Progenitor cell of endocrine pancreas (in vitro differentiated cells): ENCODE data around the gene TXNRD2. TPM values are rescaled to one million over a fixed set of nuclear protein-coding genes. Genes with fewer than 3 reads are reported as not detected.

Experiments
- DNase-seq: peaks from one replicate; pipeline ENCODE4 v3.0.0; 2021; ENCODE audit warnings: low spot score; ENCODE audit not compliant: unreplicated experiment
- H3K27ac Mint-ChIP-seq: 2 replicates; pipeline ENCODE4 v1.8.0; 2021; ENCODE audit warnings: mild to moderate bottlenecking, moderate library complexity, mixed read lengths
- H3K27me3 Mint-ChIP-seq: 2 replicates; pipeline ENCODE4 v1.8.0; 2021; ENCODE audit warnings: mixed read lengths
- H3K36me3 Mint-ChIP-seq: 2 replicates; pipeline ENCODE4 v1.8.0; 2022; ENCODE audit warnings: mixed read lengths; ENCODE audit not compliant: insufficient read depth
- H3K4me1 Mint-ChIP-seq: 2 replicates; pipeline ENCODE4 v1.8.0; 2021; ENCODE audit warnings: low read depth, mixed read lengths
- H3K4me3 Mint-ChIP-seq: 2 replicates; pipeline ENCODE4 v1.8.0; 2021; ENCODE audit warnings: low read depth, mild to moderate bottlenecking, moderate library complexity, mixed read lengths
- H3K9me3 Mint-ChIP-seq: 2 replicates; pipeline ENCODE4 v1.8.0; 2021; ENCODE audit warnings: low read depth, mixed read lengths
- total RNA-seq: library from RNA; stranded (reverse); gene quantifications from 2 replicates; pipeline ENCODE4 v1.2.1, GENCODE V29; 2021
- TF ChIP-seq, protein P1 (sequence below): fragments of 200-600 bp; sonication (generic); IDR thresholded peaks from one replicate; pipeline ENCODE4 v1.5.0; 2021; ENCODE audit warnings: antibody characterized with exemption, mild to moderate bottlenecking; ENCODE audit not compliant: unreplicated experiment

The TXNRD2 gene
- total RNA-seq, 1 donor from 2014 or later = 14.0 TPM

DNA sequence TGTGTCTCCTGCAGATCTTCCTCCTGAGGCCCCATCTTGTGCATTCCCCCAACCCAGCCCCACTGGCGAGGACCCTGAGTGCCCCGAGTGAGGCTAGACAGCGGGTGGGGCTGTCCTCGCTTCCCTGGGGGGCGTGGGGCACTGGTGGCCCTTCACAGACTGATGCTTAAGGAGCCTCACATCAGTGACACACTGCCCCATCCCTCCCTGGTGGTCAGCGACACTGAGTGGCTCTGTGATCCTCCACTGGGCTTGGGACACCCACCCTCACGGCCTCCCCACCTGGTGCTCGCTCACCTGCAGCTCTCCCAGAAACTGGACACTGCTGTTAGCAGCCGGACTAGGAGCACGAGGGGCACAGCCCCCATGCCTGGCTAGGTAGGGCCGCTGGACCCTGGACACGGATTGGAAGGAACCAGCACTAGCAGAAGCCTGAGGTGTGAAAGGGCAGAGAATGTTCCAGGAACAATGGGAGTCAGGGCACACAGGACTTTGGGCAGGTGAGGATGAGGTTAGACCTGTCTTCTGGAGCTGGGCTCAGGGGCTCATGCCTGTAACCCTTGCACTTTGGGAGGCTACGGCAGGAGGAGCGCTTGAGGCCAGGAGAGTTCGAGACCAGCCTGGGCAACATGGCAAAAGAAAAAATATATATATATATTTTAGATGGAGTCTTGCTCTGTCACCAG, 23.2 kb upstream of the TXNRD2 start:
- H3K9me3 Mint-ChIP-seq = no peaks in the 10 kb centered on the region

DNA sequence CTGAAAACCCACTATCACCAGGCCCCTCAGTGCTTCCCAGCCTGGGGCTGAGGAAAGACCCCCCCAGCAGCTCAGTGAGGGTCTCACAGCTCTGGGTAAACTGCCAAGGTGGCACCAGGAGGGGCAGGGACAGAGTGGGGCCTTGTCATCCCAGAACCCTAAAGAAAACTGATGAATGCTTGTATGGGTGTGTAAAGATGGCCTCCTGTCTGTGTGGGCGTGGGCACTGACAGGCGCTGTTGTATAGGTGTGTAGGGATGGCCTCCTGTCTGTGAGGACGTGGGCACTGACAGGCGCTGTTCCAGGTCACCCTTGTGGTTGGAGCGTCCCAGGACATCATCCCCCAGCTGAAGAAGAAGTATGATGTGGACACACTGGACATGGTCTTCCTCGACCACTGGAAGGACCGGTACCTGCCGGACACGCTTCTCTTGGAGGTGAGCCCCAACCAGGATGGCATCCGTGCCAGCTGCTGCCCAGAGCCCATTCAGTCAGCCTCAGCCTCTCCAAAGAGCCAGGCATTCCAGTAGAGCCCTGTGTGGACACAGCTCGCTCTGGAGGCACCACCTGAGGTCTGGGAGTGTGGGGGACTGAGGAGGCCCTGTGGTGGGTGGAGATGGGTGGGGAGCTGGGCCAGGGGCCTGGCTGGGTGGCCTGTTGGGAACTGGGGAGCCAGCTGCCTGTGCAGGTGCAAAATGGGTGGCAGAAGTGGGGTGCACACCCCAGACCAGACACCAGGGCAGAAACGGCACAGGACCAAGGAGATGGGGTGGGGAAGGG, 22.4 kb upstream of the TXNRD2 start:
- Mint-ChIP-seq H3K27ac (no peak overlapping the region), H3K9me3 (no peaks in the 10 kb centered on the region)

More for the DNA sequence above, 23.2 kb upstream of the TXNRD2 start:
- H3K27me3 Mint-ChIP-seq = no peaks in the 10 kb centered on the region
- no peak overlapping the region for H3K27ac Mint-ChIP-seq
- TF ChIP-seq, protein P1, sequence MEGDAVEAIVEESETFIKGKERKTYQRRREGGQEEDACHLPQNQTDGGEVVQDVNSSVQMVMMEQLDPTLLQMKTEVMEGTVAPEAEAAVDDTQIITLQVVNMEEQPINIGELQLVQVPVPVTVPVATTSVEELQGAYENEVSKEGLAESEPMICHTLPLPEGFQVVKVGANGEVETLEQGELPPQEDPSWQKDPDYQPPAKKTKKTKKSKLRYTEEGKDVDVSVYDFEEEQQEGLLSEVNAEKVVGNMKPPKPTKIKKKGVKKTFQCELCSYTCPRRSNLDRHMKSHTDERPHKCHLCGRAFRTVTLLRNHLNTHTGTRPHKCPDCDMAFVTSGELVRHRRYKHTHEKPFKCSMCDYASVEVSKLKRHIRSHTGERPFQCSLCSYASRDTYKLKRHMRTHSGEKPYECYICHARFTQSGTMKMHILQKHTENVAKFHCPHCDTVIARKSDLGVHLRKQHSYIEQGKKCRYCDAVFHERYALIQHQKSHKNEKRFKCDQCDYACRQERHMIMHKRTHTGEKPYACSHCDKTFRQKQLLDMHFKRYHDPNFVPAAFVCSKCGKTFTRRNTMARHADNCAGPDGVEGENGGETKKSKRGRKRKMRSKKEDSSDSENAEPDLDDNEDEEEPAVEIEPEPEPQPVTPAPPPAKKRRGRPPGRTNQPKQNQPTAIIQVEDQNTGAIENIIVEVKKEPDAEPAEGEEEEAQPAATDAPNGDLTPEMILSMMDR = no peak
- H3K4me3 Mint-ChIP-seq = no peak overlapping the region
- DNase-seq = no peak
- peaks cover 30% of the 10 kb centered on the region for H3K4me1 Mint-ChIP-seq
- H3K36me3 Mint-ChIP-seq = peaks cover 6% of the 10 kb centered on the region

DNA sequence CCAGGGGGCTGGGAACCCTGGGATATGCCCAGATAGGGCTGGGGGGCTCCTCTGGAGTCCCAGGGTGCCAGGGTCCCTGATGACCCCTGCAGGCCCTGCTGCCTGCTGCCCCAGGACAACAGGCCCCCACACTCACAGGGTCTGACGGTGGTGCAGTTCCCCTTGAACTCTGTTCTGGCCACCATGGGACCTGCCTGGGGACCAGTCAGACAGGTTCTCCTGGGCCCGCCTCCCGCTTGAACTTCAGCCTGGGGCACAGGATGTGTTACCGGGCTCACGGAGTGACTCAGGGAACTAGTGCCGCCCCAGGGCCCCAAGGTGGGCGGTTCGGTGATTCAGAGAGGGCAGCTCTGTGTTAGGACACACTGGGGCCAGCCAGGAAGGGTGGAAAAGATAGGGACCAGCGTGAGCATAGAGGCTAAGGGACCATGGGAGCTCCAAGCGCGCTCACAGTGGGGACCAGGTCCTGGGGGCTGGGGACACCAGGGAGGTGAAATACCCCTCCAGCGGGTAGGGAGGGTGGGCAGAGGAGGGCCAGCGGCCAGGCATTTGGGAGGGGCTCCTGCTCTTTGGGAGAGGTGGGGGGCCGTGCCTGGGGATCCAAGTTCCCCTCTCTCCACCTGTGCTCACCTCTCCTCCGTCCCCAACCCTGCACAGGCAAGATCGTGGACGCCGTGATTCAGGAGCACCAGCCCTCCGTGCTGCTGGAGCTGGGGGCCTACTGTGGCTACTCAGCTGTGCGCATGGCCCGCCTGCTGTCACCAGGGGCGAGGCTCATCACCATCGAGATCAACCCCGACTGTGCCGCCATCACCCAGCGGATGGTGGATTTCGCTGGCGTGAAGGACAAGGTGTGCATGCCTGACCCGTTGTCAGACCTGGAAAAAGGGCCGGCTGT, 21.5 kb upstream of the TXNRD2 start:
- peak; percentile 61 for DNase-seq
- Mint-ChIP-seq H3K27ac (peak overlapping the region; percentile 97), H3K36me3 (peaks cover 6% of the 10 kb centered on the region), H3K4me1 (peaks cover 38% of the 10 kb centered on the region), H3K27me3 (no peaks in the 10 kb centered on the region), H3K4me3 (peak overlapping the region; percentile 66), H3K9me3 (no peaks in the 10 kb centered on the region)
- TF ChIP-seq, protein P1 = no peak

More for the DNA sequence above, 22.4 kb upstream of the TXNRD2 start:
- Mint-ChIP-seq H3K4me3 (no peak overlapping the region), H3K27me3 (no peaks in the 10 kb centered on the region), H3K36me3 (peaks cover 6% of the 10 kb centered on the region), H3K4me1 (peaks cover 35% of the 10 kb centered on the region)
- TF ChIP-seq, protein P1 = no peak
- no peak for DNase-seq

DNA sequence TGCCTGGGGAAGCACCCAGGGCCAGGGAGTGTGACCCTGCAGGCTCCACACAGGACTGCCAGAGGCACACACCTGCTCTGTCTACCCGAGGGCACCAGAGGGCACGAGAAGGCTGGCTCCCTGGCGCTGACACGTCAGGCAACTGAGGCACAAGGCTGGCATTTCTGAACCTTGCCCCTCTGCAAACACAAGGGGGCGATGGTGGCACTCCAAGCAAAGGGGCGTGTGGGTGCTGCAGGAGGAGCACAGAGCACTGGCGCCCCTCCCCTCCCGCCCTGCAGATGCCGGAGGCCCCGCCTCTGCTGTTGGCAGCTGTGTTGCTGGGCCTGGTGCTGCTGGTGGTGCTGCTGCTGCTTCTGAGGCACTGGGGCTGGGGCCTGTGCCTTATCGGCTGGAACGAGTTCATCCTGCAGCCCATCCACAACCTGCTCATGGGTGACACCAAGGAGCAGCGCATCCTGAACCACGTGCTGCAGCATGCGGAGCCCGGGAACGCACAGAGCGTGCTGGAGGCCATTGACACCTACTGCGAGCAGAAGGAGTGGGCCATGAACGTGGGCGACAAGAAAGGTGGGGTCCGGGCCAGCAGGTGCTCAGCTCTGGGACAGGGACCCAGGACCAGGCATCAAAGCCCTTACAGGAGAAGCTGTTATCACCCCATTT, 20.8 kb upstream of the TXNRD2 start:
- TF ChIP-seq, protein P1 = peak; percentile 65
- peak; percentile 51 for DNase-seq
- Mint-ChIP-seq H3K36me3 (peaks cover 6% of the 10 kb centered on the region), H3K27ac (peak overlapping the region; percentile 92), H3K9me3 (no peaks in the 10 kb centered on the region), H3K27me3 (no peaks in the 10 kb centered on the region), H3K4me3 (peak overlapping the region; percentile 52), H3K4me1 (peaks cover 38% of the 10 kb centered on the region)
